H1 (cell line): ENCODE data around the gene SMARCD1. TPM values are rescaled to one million over a fixed set of nuclear protein-coding genes. Genes with fewer than 3 reads are reported as not detected.

ENCODE experiments used
- CTCF ChIA-PET: fragments of 300-600 bp; sonication (Branson Sonifier 250); formaldehyde crosslinking; loops from one replicate; lab custom pipeline; 2021; ENCODE audit not compliant: partially characterized antibody; lab: Charles Lee
- POLR2A ChIA-PET: fragments of 300-600 bp; sonication (Branson Sonifier 250); formaldehyde crosslinking; loops from one replicate; lab custom pipeline; 2021; ENCODE audit warnings: inconsistent platforms; ENCODE audit not compliant: partially characterized antibody; lab: Charles Lee
- DNase-seq, 2 experiments: peaks; one replicate each; pipeline versions ENCODE4 v3.0.0 to v3.0.0-alpha.2; 2010 to 2022; ENCODE audit warnings: low spot score in 2 of 2, low read depth in 1 of 2, mixed read lengths in 1 of 2
- FAIRE-seq: peaks from 2 replicates; lab custom pipeline; 2011; peaks lifted over from hg19 to GRCh38; lab: Jason Lieb, UNC
- H2AFZ ChIP-seq: 2 replicates; pipeline ENCODE4 v1.8.1; 2012; ENCODE audit warnings: low read length, inconsistent platforms
- H2AK5ac ChIP-seq: 2 replicates; pipeline ENCODE4 v1.6.1; 2013; ENCODE audit warnings: low read depth, low read length
- H2BK120ac ChIP-seq: replicated peaks from 2 replicates; pipeline ENCODE3; 2013; ENCODE audit warnings: low read depth, low read length, inconsistent platforms
- H2BK12ac ChIP-seq: 2 replicates; pipeline ENCODE4 v1.6.1; 2013; ENCODE audit warnings: low read depth, low read length
- H2BK15ac ChIP-seq: 2 replicates; pipeline ENCODE4 v1.6.1; 2013; ENCODE audit warnings: low read length
- H2BK20ac ChIP-seq: 2 replicates; pipeline ENCODE4 v1.6.1; 2013; ENCODE audit warnings: low read length
- H2BK5ac ChIP-seq: 2 replicates; pipeline ENCODE4 v1.6.1; 2013; ENCODE audit warnings: low read depth, low read length
- H3K14ac ChIP-seq: 2 replicates; pipeline ENCODE4 v1.6.1; 2013; ENCODE audit warnings: inconsistent platforms; ENCODE audit not compliant: insufficient read length
- H3K18ac ChIP-seq: 2 replicates; pipeline ENCODE4 v1.6.1; 2013; ENCODE audit warnings: low read length; ENCODE audit errors: extremely low read depth
- H3K23ac ChIP-seq: 2 replicates; pipeline ENCODE4 v1.6.1; 2013; ENCODE audit warnings: inconsistent platforms; ENCODE audit not compliant: insufficient read length
- H3K23me2 ChIP-seq: 2 replicates; pipeline ENCODE4 v1.6.1; 2013; ENCODE audit warnings: low read depth, low read length
- H3K27ac ChIP-seq: 2 replicates; pipeline ENCODE4 v1.6.1; 2011; ENCODE audit warnings: low read depth, low read length, inconsistent platforms
- H3K27me3 ChIP-seq, 4 experiments: replicated peaks in 1 of 4; 1 replicate in 1 of 4; 2 replicates in 3 of 4; pipeline versions ENCODE4 v1.6.1 to v1.8.1; 2011 to 2013; ENCODE audit warnings: low read length in 3 of 4, mild to moderate bottlenecking in 3 of 4, inconsistent platforms in 2 of 4, mixed read lengths in 2 of 4, moderate library complexity in 1 of 4; ENCODE audit not compliant: control insufficient read depth in 3 of 4, insufficient read depth in 3 of 4; ENCODE audit errors: extremely low read depth in 1 of 4
- H3K36me3 ChIP-seq, 4 experiments: 2 replicates each; pipeline versions ENCODE4 v1.6.1 to v1.8.1; 2011 to 2013; ENCODE audit warnings: mild to moderate bottlenecking in 4 of 4, low read length in 3 of 4, moderate library complexity in 2 of 4, control low read depth in 1 of 4, inconsistent platforms in 1 of 4; ENCODE audit not compliant: insufficient read depth in 4 of 4, control insufficient read depth in 2 of 4
- H3K4ac ChIP-seq: replicated peaks from 2 replicates; pipeline ENCODE3; 2013; ENCODE audit warnings: low read length, low read depth, mixed read lengths, inconsistent platforms; ENCODE audit not compliant: insufficient read length
- H3K4me1 ChIP-seq, 4 experiments: replicated peaks in 1 of 4; 1 replicate in 1 of 4; 2 replicates in 3 of 4; pipeline versions ENCODE4 v1.6.1 to v1.8.1; 2011 to 2013; ENCODE audit warnings: low read length in 3 of 4, inconsistent platforms in 2 of 4, mixed read lengths in 1 of 4; ENCODE audit not compliant: insufficient read depth in 4 of 4, control insufficient read depth in 3 of 4
- H3K4me2 ChIP-seq, 2 experiments: 2 replicates each; pipeline versions ENCODE4 v1.6.1 to v1.8.1; 2011 to 2013; ENCODE audit warnings: low read depth in 2 of 2, low read length in 2 of 2, control low read depth in 1 of 2, inconsistent platforms in 1 of 2, mild to moderate bottlenecking in 1 of 2; ENCODE audit not compliant: insufficient read depth in 1 of 2
- H3K4me3 ChIP-seq, 4 experiments: fragments of 200-600, 300-600 bp in 1 of 4; sonication (generic), shearing (Covaris generic), sonication (Bioruptor Twin) in 1 of 4; 2 replicates each; pipeline versions ENCODE4 v1.5.1 to v1.8.1; 2011 to 2016; ENCODE audit warnings: low read length in 4 of 4, low read depth in 3 of 4, control low read depth in 2 of 4, inconsistent platforms in 2 of 4, mild to moderate bottlenecking in 2 of 4, mixed read lengths in 1 of 4, moderate library complexity in 1 of 4; ENCODE audit not compliant: insufficient read depth in 2 of 4; ENCODE audit errors: extremely low read depth in 1 of 4
- H3K56ac ChIP-seq: replicated peaks from 2 replicates; pipeline ENCODE3; 2013; ENCODE audit warnings: low read depth, mild to moderate bottlenecking, mixed read lengths, low read length, inconsistent platforms; ENCODE audit not compliant: insufficient read length
- H3K79me1 ChIP-seq: 2 replicates; pipeline ENCODE4 v1.6.1; 2013; ENCODE audit warnings: low read depth, low read length, control low read depth
- H3K79me2 ChIP-seq, 2 experiments: 2 replicates each; pipeline versions ENCODE4 v1.6.1 to v1.8.1; 2012 to 2013; ENCODE audit warnings: low read length in 2 of 2, mild to moderate bottlenecking in 2 of 2, inconsistent platforms in 1 of 2; ENCODE audit not compliant: insufficient read depth in 2 of 2, control insufficient read depth in 1 of 2
- H3K9ac ChIP-seq, 4 experiments: replicated peaks in 1 of 4; 1 replicate in 1 of 4; 2 replicates in 3 of 4; pipeline versions ENCODE4 v1.6.1 to v1.8.1; 2011 to 2013; ENCODE audit warnings: low read depth in 3 of 4, low read length in 3 of 4, control low read depth in 2 of 4, mild to moderate bottlenecking in 2 of 4, moderate library complexity in 2 of 4, inconsistent platforms in 1 of 4; ENCODE audit errors: extremely low read depth in 1 of 4
- H3K9me3 ChIP-seq, 2 experiments: 2 replicates each; pipeline versions ENCODE4 v1.6.1 to v1.8.1; 2012 to 2013; ENCODE audit warnings: mild to moderate bottlenecking in 2 of 2, moderate library complexity in 2 of 2, control low read depth in 1 of 2, inconsistent platforms in 1 of 2, low read depth in 1 of 2, low read length in 1 of 2, mixed read lengths in 1 of 2; ENCODE audit not compliant: insufficient read depth in 2 of 2
- H4K20me1 ChIP-seq, 2 experiments: replicated peaks in 1 of 2; 2 replicates each; pipeline versions ENCODE3 to v1.8.1; 2011 to 2013; ENCODE audit warnings: inconsistent platforms in 2 of 2, low read length in 2 of 2, mild to moderate bottlenecking in 1 of 2; ENCODE audit not compliant: insufficient read depth in 2 of 2, control insufficient read depth in 1 of 2
- H4K5ac ChIP-seq: 2 replicates; pipeline ENCODE4 v1.6.1; 2013; ENCODE audit warnings: low read length, low read depth, mixed read lengths, inconsistent platforms; ENCODE audit not compliant: insufficient read length
- H4K8ac ChIP-seq: 2 replicates; pipeline ENCODE4 v1.8.0; 2013; ENCODE audit warnings: mild to moderate bottlenecking, moderate library complexity, low read length, inconsistent platforms; ENCODE audit not compliant: insufficient read depth; ENCODE audit errors: extremely low read depth
- H4K91ac ChIP-seq: replicated peaks from 2 replicates; pipeline ENCODE3; 2013; ENCODE audit warnings: low read length, mixed read lengths, inconsistent platforms; ENCODE audit not compliant: insufficient read length
- ASH2L ChIP-seq: fragments of 200-600, 300-600 bp; sonication (generic); IDR thresholded peaks from one replicate; pipeline ENCODE4 v1.7.1; 2017; ENCODE audit warnings: low read length
- BCL11A ChIP-seq, 2 experiments: IDR thresholded peaks; one replicate each; pipeline ENCODE4 v1.6.1; 2011; ENCODE audit warnings: low read depth in 2 of 2, low read length in 2 of 2, mild to moderate bottlenecking in 2 of 2
- EZH2 ChIP-seq: fragments of 200-600 bp; sonication (generic); IDR thresholded peaks from 2 replicates; pipeline ENCODE4 v1.7.1; 2012; ENCODE audit warnings: low read depth, mild to moderate bottlenecking, moderate library complexity, low read length, inconsistent platforms; ENCODE audit not compliant: severe bottlenecking
- HDAC6 ChIP-seq: IDR thresholded peaks from one replicate; pipeline ENCODE4 v1.7.1; 2012; ENCODE audit warnings: low read depth, mild to moderate bottlenecking, inconsistent platforms, low read length, moderate library complexity
- MAFK ChIP-seq: IDR thresholded peaks from 2 replicates; pipeline ENCODE4 v1.6.1; 2012; ENCODE audit warnings: low read depth, mild to moderate bottlenecking, improper control_type of control experiment, low read length
- SP1 ChIP-seq: IDR thresholded peaks from 2 replicates; pipeline ENCODE4 v1.6.1; 2011; ENCODE audit warnings: low read depth, low read length
- WGBS, 2 experiments: shearing (Covaris generic) in 1 of 2; methylation state at CpG; one replicate each; pipeline versions ENCODE4 v1.1.6 to v1.1.7; 2013 to 2015; ENCODE audit warnings: low lambda C conversion rate in 2 of 2, mixed read lengths in 2 of 2, inconsistent platforms in 1 of 2, low coverage in 1 of 2, missing lambda C conversion rate in 1 of 2; ENCODE audit not compliant: insufficient replicate concordance in 2 of 2, insufficient coverage in 1 of 2, insufficient read length in 1 of 2; ENCODE audit errors: extremely low coverage in 1 of 2, missing lambda C conversion rate in 1 of 2; 5-methylcytosine and 5-hydroxymethylcytosine counted together
- polyA plus RNA-seq, 7 experiments: library from polyadenylated mRNA; depleted of rRNA in 3 of 7; stranded (reverse) in 5 of 7; unstranded in 2 of 7; fragments of >200 nt in 5 of 7; fragments of 200-250 nt in 2 of 7; gene quantifications; 1 replicate in 5 of 7; 2 replicates in 1 of 7; 4 replicates in 1 of 7; pipeline versions ENCODE4 v1.2.1 to v1.2.3, GENCODE V29; 2011 to 2013; ENCODE audit warnings: missing spikeins in 2 of 7, mixed read lengths in 2 of 7
- total RNA-seq: library from RNA; stranded (reverse); fragmentation: NEBNext Ultra II Directional; extraction: Animal tissue kit (Norgen Biotek cat#: 25700); gene quantifications from 2 replicates; pipeline ENCODE4 v1.2.1, GENCODE V29; 2021

SMARCD1 gene
- total and polyA plus RNA-seq, 2 of the 8 experiments (the other 6 are each of a cell fraction or from before 2014, with no cell fraction given), result 128 to 130 TPM

DNA sequence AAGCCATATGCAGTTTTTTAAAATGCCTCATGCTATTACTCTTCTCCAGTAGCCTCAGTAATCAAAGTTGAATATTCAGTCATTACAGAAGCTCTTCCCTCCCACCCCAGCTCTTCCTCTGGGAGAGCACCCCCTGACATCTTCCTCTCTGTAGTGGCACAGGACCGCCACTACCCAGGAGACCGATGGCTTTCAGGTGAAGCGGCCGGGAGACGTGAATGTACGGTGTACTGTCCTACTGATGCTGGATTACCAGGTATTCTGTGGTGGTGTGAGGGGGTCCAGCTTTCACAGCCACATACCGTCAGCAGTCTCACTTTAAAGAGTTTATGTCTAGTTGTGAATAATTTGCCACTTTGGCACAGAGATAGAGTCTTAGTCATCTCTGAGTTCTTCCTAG, 4.6 kb downstream of the SMARCD1 start:
- Histone ChIP-seq H4K20me1 (peaks cover 7 to 16% of the 10 kb centered on the region in 2 experiments), H3K23ac (no peak overlapping the region), H3K79me1 (no peaks in the 10 kb centered on the region; the same call in 1 of the 2 replicates), H3K9me3 (no peaks in the 10 kb centered on the region), H2BK5ac (no peak overlapping the region), H2AK5ac (no peak overlapping the region), H2BK15ac (no peak overlapping the region), H4K5ac (no peak overlapping the region), H3K4ac (no peak overlapping the region), H4K8ac (no peak overlapping the region), H3K79me2 (peaks cover 0 to 19% of the 10 kb centered on the region in 2 experiments; a peak in 3 of 4 replicates), H3K36me3 (peaks cover 54 to 78% (median 72%) of the 10 kb centered on the region in 4 experiments), H3K9ac (no peak overlapping the region), H4K91ac (no peak overlapping the region), H3K14ac (no peak overlapping the region), H3K23me2 (peaks cover 7% of the 10 kb centered on the region), H3K27me3 (no peaks in the 10 kb centered on the region), H3K56ac (no peak overlapping the region), H3K4me1 (peaks cover 0 to 5% (median 1%) of the 10 kb centered on the region in 4 experiments; a peak in 2 of 7 replicates), H3K4me2 (no peak overlapping the region), H3K18ac (no peak overlapping the region), H2BK20ac (no peak overlapping the region), H2AFZ (no peak overlapping the region), H2BK12ac (no peak overlapping the region), H3K4me3 (no peak overlapping the region), H3K27ac (no peak overlapping the region), H2BK120ac (no peak overlapping the region)
- ChIA-PET CTCF (interaction anchor here (0.8 to 27.3 kb wide), 15 partner anchors 11 to 250 kb away, joined by 3 to 625 read pairs (median 4); partner anchors contain the start of genes CERS5, COX14 and GPD1), POLR2A (interaction anchor here (0.6 to 25.0 kb wide), 4 partner anchors 15 to 204 kb away, joined by 3 to 457 read pairs (median 4); partner anchors contain the start of genes COX14 and GPD1)
- no peak for DNase-seq
- FAIRE-seq, result no peak
- WGBS, 2 experiments, result 97% methylated on average over 7 of the region's 7 CpGs; no CpG with 5 or more reads in 1 of the 2 experiments
- TF ChIP-seq BCL11A (IDR thresholded peaks at IDR 0.05; ENCODE audit: low read depth in 2 of 2, low read length in 2 of 2) (no peak), MAFK (no peak), SP1 (no peak), ASH2L (no peak), EZH2 (no peak), HDAC6 (no peak)
